ENCODE data around the gene ADCY3.

Gene ADCY3

GRCh38 chr2:24926220-24926601 lies 6.2 kb upstream of the ADCY3 start:
- DNase-seq (ENCODE audit: low read depth, low spot score): no peak

DNA sequence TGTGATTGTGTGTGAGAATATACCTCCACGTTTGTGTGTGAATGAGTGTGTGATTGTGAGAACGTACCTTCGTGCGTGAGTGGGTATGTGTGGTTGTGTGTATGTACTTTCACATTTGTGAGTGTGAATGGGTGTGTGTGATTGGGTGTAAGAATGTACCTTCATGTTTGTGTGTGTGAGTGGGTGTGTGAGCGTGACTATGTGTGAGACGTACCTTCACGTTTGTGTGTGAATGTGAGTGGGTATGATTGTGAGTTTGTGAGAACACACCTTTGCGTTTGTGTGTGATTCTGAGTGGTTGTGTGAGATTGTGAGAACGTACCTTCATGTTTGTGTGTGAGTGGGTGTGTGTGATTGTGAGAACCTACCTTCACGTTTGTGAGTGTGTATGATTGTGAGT lies 5.8 kb upstream of the ADCY3 start:
- no peak for DNase-seq (ENCODE audit: low read depth, low spot score)

- no peak for DNase-seq (ENCODE audit: low read depth, low spot score)
Measured at GRCh38 chr2:24924732-24925131, 4.7 kb upstream of the ADCY3 start.

DNA sequence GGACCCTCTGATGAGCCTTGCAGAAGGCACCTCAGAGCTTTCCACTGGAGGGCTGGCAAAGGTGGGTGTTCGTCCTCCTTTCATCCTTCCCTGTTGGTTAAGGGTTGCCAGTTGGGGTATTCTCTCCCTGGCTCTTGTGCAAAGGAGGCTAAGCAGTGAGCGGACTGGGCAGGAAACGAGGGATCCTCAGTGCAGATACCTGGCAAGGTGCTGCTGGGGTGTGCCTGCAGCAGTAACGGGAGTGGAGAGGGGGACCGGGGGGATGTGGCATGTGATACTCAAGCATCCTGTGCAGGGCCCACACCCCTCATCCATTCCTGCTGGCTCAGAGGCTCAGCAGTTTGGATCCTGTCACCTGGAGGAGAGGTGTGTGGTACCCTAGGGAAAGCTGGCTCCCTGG lies 4.2 kb upstream of the ADCY3 start:
- no peak for DNase-seq (ENCODE audit: low read depth, low spot score)

- DNase-seq (ENCODE audit: low read depth, low spot score): no peak
Measured at GRCh38 chr2:24923106-24923505, 3.1 kb upstream of the ADCY3 start.

- DNase-seq (ENCODE audit: low read depth, low spot score): no peak
Measured at GRCh38 chr2:24922556-24922955, 2.5 kb upstream of the ADCY3 start.

DNA sequence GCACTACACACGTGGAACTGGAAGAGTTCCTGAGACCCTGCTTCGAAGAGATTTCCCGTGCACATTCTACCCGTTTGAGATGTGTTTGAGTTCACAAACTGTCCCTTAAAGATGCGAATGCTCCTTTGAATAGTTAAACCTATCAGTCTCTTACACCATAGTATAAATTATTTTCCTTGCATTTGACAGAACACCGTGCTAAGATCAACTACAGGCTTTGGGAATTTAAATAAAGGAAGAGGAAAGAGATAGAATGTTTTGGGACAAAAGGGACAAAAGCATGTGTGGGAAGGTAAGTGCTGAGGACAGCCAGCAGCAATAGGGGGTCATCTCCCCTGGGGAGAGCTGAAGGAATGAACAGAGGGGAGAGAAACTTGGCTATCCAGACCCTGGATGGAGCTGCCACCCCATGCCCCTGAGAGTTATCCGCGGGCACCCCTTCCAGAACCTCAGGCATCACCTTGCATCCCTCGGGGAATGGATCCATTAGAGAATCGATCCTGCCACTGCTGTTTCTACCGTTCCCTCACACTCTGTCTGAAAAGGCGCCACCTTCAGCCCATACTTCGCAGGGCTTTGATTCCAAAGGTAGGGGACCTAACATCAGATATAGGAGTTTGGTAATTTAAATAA lies 888 bp upstream of the ADCY3 start:
- no peak for DNase-seq (ENCODE audit: low read depth, low spot score)

- peak; percentile 71 for DNase-seq (ENCODE audit: low read depth, low spot score)
Measured at GRCh38 chr2:24919506-24920097, 435 bp downstream of the ADCY3 start.

DNA sequence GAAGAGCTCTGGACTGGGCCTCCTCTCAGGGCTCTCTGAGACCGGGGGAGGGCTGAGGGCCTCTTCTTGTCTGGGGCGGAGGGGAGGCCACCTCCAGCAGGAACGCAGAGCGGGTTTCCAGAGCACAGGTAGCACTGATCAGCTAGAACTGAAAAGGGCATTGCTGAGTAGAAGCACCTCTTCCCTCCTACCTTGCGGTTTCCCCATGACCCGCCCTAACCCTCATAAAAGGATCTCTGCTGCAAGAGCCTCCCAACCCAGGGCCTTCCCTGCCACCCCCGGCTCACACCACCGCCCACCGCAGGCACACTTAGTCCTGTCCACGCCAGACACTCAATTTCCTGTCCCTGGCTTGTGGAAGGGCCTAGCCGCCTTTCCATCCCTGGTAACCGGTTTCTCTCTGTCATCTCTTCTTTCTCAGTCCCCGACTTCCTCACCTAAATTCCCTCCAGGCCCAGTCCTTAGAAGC lies 966 bp downstream of the ADCY3 start:
- peak; percentile 31 for DNase-seq (ENCODE audit: low read depth, low spot score)

- DNase-seq (ENCODE audit: low read depth, low spot score): no peak
Measured at GRCh38 chr2:24918326-24919036, 1.6 kb downstream of the ADCY3 start.

DNA sequence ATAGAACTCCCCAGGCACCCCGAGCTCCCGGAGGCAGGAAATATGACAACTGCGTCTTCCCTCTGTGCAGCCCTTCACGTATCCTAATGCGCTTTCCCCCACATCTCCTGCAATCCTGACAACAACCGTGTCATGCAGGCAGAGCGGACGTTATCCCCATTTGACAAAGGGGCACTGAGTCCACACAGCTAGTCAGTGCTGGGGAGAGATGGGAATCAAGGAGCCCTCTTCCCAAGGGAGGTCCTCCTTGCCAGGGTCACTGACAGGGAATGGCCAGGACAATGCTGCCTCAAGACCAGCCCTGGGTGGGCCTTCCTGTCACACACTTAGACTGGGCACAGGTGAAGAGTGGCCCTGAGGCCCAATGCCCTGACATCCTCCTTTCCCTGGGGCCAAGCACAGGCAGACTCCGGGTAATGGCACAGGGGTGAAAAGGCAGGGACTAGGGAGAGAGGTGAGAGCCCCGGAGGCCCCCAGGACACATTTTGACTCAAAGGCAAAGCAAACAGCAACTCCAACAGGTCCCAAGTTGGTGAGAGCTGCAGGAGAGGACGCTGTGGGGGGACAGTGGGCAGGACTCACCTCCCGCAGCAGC lies 2.2 kb downstream of the ADCY3 start:
- no peak for DNase-seq (ENCODE audit: low read depth, low spot score)

- no peak for DNase-seq (ENCODE audit: low read depth, low spot score)
Measured at GRCh38 chr2:24917086-24917485, 3.0 kb downstream of the ADCY3 start.

GRCh38 chr2:24915796-24916195 lies 4.2 kb downstream of the ADCY3 start:
- DNase-seq (ENCODE audit: low read depth, low spot score): no peak

GRCh38 chr2:24915175-24915574 lies 4.9 kb downstream of the ADCY3 start:
- no peak for DNase-seq (ENCODE audit: low read depth, low spot score)

- DNase-seq (ENCODE audit: low read depth, low spot score): no peak
Measured at GRCh38 chr2:24914713-24915112, 5.3 kb downstream of the ADCY3 start.

- DNase-seq (ENCODE audit: low read depth, low spot score): no peak
Measured at GRCh38 chr2:24913911-24914310, 6.1 kb downstream of the ADCY3 start.

- no peak for DNase-seq (ENCODE audit: low read depth, low spot score)
Measured at GRCh38 chr2:24912986-24913385, 7.1 kb downstream of the ADCY3 start.

- DNase-seq (ENCODE audit: low read depth, low spot score): no peak
Measured at GRCh38 chr2:24912523-24912922, 7.5 kb downstream of the ADCY3 start.

DNA sequence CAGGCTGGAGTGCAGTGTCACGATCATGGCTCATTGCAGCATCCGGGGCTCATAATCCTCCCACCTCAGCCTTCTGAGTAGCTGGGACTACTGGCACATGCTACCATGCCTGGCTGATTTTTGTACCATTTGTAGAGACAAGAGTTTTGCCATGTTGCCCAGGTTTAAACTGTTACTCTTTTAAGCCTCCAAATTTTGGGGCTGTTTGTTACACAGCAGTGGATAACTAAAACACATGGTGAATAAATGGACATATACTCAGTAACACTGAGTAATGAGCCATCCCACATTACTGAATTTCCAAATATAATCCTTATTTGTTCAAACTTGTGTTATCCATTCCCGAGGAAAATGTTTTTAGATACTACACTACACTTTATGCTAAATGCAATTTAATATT lies 9.8 kb downstream of the ADCY3 start:
- DNase-seq (ENCODE audit: low read depth, low spot score): no peak

GRCh38 chr2:24909555-24910177 lies 10.4 kb downstream of the ADCY3 start:
- DNase-seq (ENCODE audit: low read depth, low spot score): peak; percentile 61

- no peak for DNase-seq (ENCODE audit: low read depth, low spot score)
Measured at GRCh38 chr2:24908461-24908901, 11.6 kb downstream of the ADCY3 start.

DNA sequence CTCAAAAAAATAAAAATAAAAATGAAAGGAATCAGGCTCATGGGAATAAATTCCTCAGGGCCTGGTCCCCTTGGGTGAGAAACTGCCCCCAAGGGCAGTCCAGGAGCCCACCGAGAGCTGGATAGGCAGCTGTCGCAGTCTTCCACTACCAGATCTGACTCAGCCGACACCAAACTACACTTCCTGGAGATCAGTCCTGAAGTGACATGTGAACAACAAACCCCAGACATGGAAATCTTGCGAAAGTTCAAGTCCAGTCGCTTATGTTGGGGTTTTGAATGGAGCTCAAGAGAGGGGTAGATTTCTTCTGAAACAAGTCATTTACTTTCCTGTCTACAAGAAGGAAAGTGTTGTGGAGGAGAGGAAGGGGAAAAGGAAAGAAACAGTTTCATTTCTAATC lies 12.9 kb downstream of the ADCY3 start:
- no peak for DNase-seq (ENCODE audit: low read depth, low spot score)

Measured in astrocyte of the hippocampus (primary cell).